DMS 273 treated with DMSO at 0.1 percent for 48 hours (cell line): ENCODE data around the gene FAM200A.
A peak's percentile ranks its signal among the peaks of the same experiment; 100 is the strongest.
"Not testable (repeated sequence)": the region's sequence is repeated elsewhere in the genome, so short reads cannot be mapped to it uniquely, and the experiment has no call there.

ENCODE experiments used
- DNase-seq: peaks from one replicate; lab custom pipeline; 2025; lab: John Stamatoyannopoulos, UW

FAM200A gene

GRCh38 chr7:99551767-99552463, at the start of gene FAM200A:
Gene FAM200A (minus strand): TSS chr7:99552114. CDS start chr7:99548407, 3,707 bp downstream.
- peak; percentile 87 for DNase-seq

- DNase-seq = no peak
These were observed 47.9 kb upstream of the FAM200A start for GRCh38 chr7:99599836-99600235.

- no peak for DNase-seq
These were observed 46.0 kb upstream of the FAM200A start, which contains the start of gene TMEM225B for GRCh38 chr7:99597762-99598501. Gene TMEM225B (plus strand): TSS chr7:99598267. CDS start chr7:99604389, 6,122 bp downstream.

- no peak for DNase-seq
These were observed 44.6 kb upstream of the FAM200A start for GRCh38 chr7:99596408-99596955.

- no peak for DNase-seq
These were observed 43.2 kb upstream of the FAM200A start for GRCh38 chr7:99594948-99595745.

- DNase-seq = no peak
These were observed 37.0 kb upstream of the FAM200A start for GRCh38 chr7:99588868-99589267.

GRCh38 chr7:99580778-99581332, 28.9 kb upstream of the FAM200A start:
- not testable (repeated sequence) for DNase-seq

- DNase-seq = peak; percentile 55
These were observed 28.3 kb upstream of the FAM200A start for GRCh38 chr7:99579956-99580777.

- no peak for DNase-seq
These were observed 27.5 kb upstream of the FAM200A start for GRCh38 chr7:99579281-99579955.

GRCh38 chr7:99576251-99576650, 24.3 kb upstream of the FAM200A start:
- DNase-seq = no peak

- DNase-seq = no peak
These were observed 21.3 kb upstream of the FAM200A start for GRCh38 chr7:99573257-99573656.

GRCh38 chr7:99571768-99572167, 19.9 kb upstream of the FAM200A start:
- DNase-seq = no peak

- not testable (repeated sequence) for DNase-seq
These were observed 16.9 kb upstream of the FAM200A start for GRCh38 chr7:99568770-99569169.

- DNase-seq = no peak
These were observed 11.7 kb upstream of the FAM200A start for GRCh38 chr7:99563650-99564049.

GRCh38 chr7:99562832-99563231, 10.9 kb upstream of the FAM200A start:
- no peak for DNase-seq

- no peak for DNase-seq
These were observed 10.3 kb upstream of the FAM200A start for GRCh38 chr7:99562114-99562784.

- no peak for DNase-seq
These were observed 9.8 kb upstream of the FAM200A start for GRCh38 chr7:99561737-99562051.

GRCh38 chr7:99560834-99561736, 9.2 kb upstream of the FAM200A start:
- no peak for DNase-seq
